Erythroblast (primary cell): ENCODE measurements around the gene KCNT1.

Experiments used
- DNase-seq, 2 experiments: peaks; one replicate each; lab custom pipeline; 2025; lab: John Stamatoyannopoulos, UW
- GATA1 ChIP-seq: IDR thresholded peaks from 2 replicates; pipeline ENCODE4 v1.6.1; 2011; ENCODE audit warnings: low read depth, mild to moderate bottlenecking, control low read depth, low read length, moderate library complexity
- POLR2A ChIP-seq: IDR thresholded peaks from 2 replicates; pipeline ENCODE4 v1.6.1; 2011; ENCODE audit warnings: mild to moderate bottlenecking, low read length

The KCNT1 gene

GRCh38 chr9:135802876-135803419, 101.0 kb downstream of the KCNT1 start:
- no peak for DNase-seq
- TF ChIP-seq POLR2A: no peak
- TF ChIP-seq GATA1: no peak

- no peak for DNase-seq
- TF ChIP-seq GATA1: no peak
- TF ChIP-seq POLR2A: no peak
Measured at GRCh38 chr9:135803441-135803840, 101.5 kb downstream of the KCNT1 start.

- DNase-seq: no peak
- TF ChIP-seq GATA1 (no peak), POLR2A (no peak)
Measured at GRCh38 chr9:135804581-135805421, 102.8 kb downstream of the KCNT1 start.

- TF ChIP-seq POLR2A (no peak), GATA1 (no peak)
- DNase-seq: no peak
Measured at GRCh38 chr9:135805422-135806022, 103.5 kb downstream of the KCNT1 start.

GRCh38 chr9:135809166-135809565, 107.2 kb downstream of the KCNT1 start:
- TF ChIP-seq POLR2A: no peak
- no peak for DNase-seq

GRCh38 chr9:135810806-135811575, 109.0 kb downstream of the KCNT1 start:
- DNase-seq: no peak
- no peak for TF ChIP-seq GATA1
- no peak for TF ChIP-seq POLR2A

- TF ChIP-seq POLR2A (no peak), GATA1 (no peak)
- no peak for DNase-seq
Measured at GRCh38 chr9:135811801-135812200, 109.8 kb downstream of the KCNT1 start.

GRCh38 chr9:135812961-135813360, 111.0 kb downstream of the KCNT1 start:
- no peak for DNase-seq
- TF ChIP-seq POLR2A: no peak

GRCh38 chr9:135813671-135814290, 111.8 kb downstream of the KCNT1 start:
- no peak for DNase-seq
- no peak for TF ChIP-seq POLR2A
- TF ChIP-seq GATA1: no peak

- TF ChIP-seq GATA1 (no peak), POLR2A (no peak)
- DNase-seq: no peak
Measured at GRCh38 chr9:135814421-135815095, 112.6 kb downstream of the KCNT1 start.

GRCh38 chr9:135815413-135815812, 113.4 kb downstream of the KCNT1 start:
- no peak for TF ChIP-seq POLR2A
- no peak for TF ChIP-seq GATA1
- DNase-seq: no peak

- TF ChIP-seq GATA1 (no peak), POLR2A (no peak)
- DNase-seq: no peak
Measured at GRCh38 chr9:135815830-135816650, 114.1 kb downstream of the KCNT1 start.

- no peak for TF ChIP-seq POLR2A
- TF ChIP-seq GATA1: no peak
- DNase-seq: no peak
Measured at GRCh38 chr9:135816651-135816970, 114.6 kb downstream of the KCNT1 start.
